HEK293 (cell line): ENCODE data around the gene ALOX15B.

Experiments used
- CTCF ChIA-PET: fragments of 350-600 bp; formaldehyde crosslinking; extraction: SDS; loops from one replicate; lab custom pipeline; 2021; ENCODE audit warnings: antibody characterized with exemption; lab: Yijun Ruan, JAX
- POLR2A ChIA-PET: fragments of 300-600 bp; formaldehyde crosslinking; extraction: SDS; loops from one replicate; lab custom pipeline; 2020; ENCODE audit warnings: antibody characterized with exemption, inconsistent platforms; lab: Yijun Ruan, JAX
- H3K27ac ChIP-seq: fragments of 200-500 bp; sonication (Bioruptor generic); 2 replicates; pipeline ENCODE4 v1.5.1; 2014; ENCODE audit warnings: low read depth, low read length, control low read depth, inconsistent platforms; ENCODE audit errors: extremely low read depth
- H3K36me3 ChIP-seq, 2 experiments: fragments of 200-500 bp in 1 of 2; sonication (Bioruptor generic) in 1 of 2; 1 replicate in 1 of 2; 2 replicates in 1 of 2; pipeline ENCODE4 v1.5.1; 2014 to 2017; ENCODE audit warnings: inconsistent platforms in 2 of 2, low read length in 2 of 2; ENCODE audit not compliant: control insufficient read depth in 2 of 2, insufficient read depth in 1 of 2
- H3K4me1 ChIP-seq: fragments of 200-500 bp; sonication (Bioruptor generic); 2 replicates; pipeline ENCODE4 v1.5.1; 2014; ENCODE audit warnings: mild to moderate bottlenecking, low read length, inconsistent platforms; ENCODE audit not compliant: control insufficient read depth, insufficient read depth
- H3K4me3 ChIP-seq: 2 replicates; pipeline ENCODE4 v1.5.1; 2011; ENCODE audit warnings: low read depth, mild to moderate bottlenecking, control low read depth, low read length, moderate library complexity
- H3K9me3 ChIP-seq: fragments of 200-500 bp; sonication (Bioruptor generic); 2 replicates; pipeline ENCODE4 v1.5.1; 2014; ENCODE audit warnings: low read depth, low read length, inconsistent platforms; ENCODE audit not compliant: control insufficient read depth, insufficient read depth
- BCL11B ChIP-seq: fragments of 450-650 bp; formaldehyde crosslinking; IDR thresholded peaks from 2 replicates; pipeline ENCODE4 v1.5.1; 2016; ENCODE audit warnings: low read depth, missing biosample characterization, missing genetic modification characterization
- ZBTB8A ChIP-seq: fragments of 450-650 bp; formaldehyde crosslinking; IDR thresholded peaks from 2 replicates; pipeline ENCODE4 v1.5.1; 2016; ENCODE audit warnings: missing biosample characterization, missing genetic modification characterization
- ZIC2 ChIP-seq: fragments of 450-650 bp; formaldehyde crosslinking; IDR thresholded peaks from 2 replicates; pipeline ENCODE4 v1.5.1; 2016; ENCODE audit warnings: missing biosample characterization, missing genetic modification characterization
- ZNF133 ChIP-seq: fragments of 450-650 bp; formaldehyde crosslinking; IDR thresholded peaks from 2 replicates; pipeline ENCODE4 v1.5.1; 2016; ENCODE audit warnings: missing biosample characterization, missing genetic modification characterization
- ZNF146 ChIP-seq: fragments of 450-650 bp; formaldehyde crosslinking; IDR thresholded peaks from 2 replicates; pipeline ENCODE4 v1.5.1; 2016; ENCODE audit warnings: missing biosample characterization, missing genetic modification characterization
- ZNF174 ChIP-seq: fragments of 450-650 bp; formaldehyde crosslinking; IDR thresholded peaks from 2 replicates; pipeline ENCODE4 v1.5.0; 2017; ENCODE audit warnings: missing biosample characterization, mild to moderate bottlenecking, missing genetic modification characterization
- ZNF2 ChIP-seq: fragments of 450-650 bp; formaldehyde crosslinking; IDR thresholded peaks from 2 replicates; pipeline ENCODE4 v1.5.1; 2016; ENCODE audit warnings: missing biosample characterization, missing genetic modification characterization
- ZNF223 ChIP-seq: fragments of 450-650 bp; formaldehyde crosslinking; IDR thresholded peaks from 2 replicates; pipeline ENCODE4 v1.5.1; 2016; ENCODE audit warnings: missing biosample characterization, missing genetic modification characterization
- ZNF335 ChIP-seq: fragments of 450-650 bp; formaldehyde crosslinking; conservative IDR thresholded peaks from 2 replicates; pipeline ENCODE4 v1.5.1; 2016; ENCODE audit warnings: missing biosample characterization, missing genetic modification characterization
- ZNF529 ChIP-seq: fragments of 450-650 bp; formaldehyde crosslinking; IDR thresholded peaks from 2 replicates; pipeline ENCODE4 v1.5.1; 2017; ENCODE audit warnings: missing genetic modification characterization, missing biosample characterization; ENCODE audit not compliant: insufficient replicate concordance
- ZNF585B ChIP-seq: fragments of 450-650 bp; formaldehyde crosslinking; IDR thresholded peaks from 2 replicates; pipeline ENCODE4 v1.5.1; 2016; ENCODE audit warnings: missing biosample characterization, missing genetic modification characterization
- ZNF621 ChIP-seq: fragments of 450-650 bp; formaldehyde crosslinking; IDR thresholded peaks from 2 replicates; pipeline ENCODE4 v1.5.1; 2017; ENCODE audit warnings: missing biosample characterization, missing genetic modification characterization
- ZNF623 ChIP-seq: fragments of 450-650 bp; formaldehyde crosslinking; IDR thresholded peaks from 2 replicates; pipeline ENCODE4 v1.5.1; 2016; ENCODE audit warnings: missing biosample characterization, missing genetic modification characterization
- ZNF629 ChIP-seq: fragments of 450-650 bp; formaldehyde crosslinking; IDR thresholded peaks from 2 replicates; pipeline ENCODE4 v1.5.1; 2017; ENCODE audit warnings: missing biosample characterization, missing genetic modification characterization
- ZNF654 ChIP-seq: fragments of 450-650 bp; formaldehyde crosslinking; IDR thresholded peaks from 2 replicates; pipeline ENCODE4 v1.5.1; 2016; ENCODE audit warnings: low read depth, missing biosample characterization, missing genetic modification characterization
- ZNF701 ChIP-seq: fragments of 450-650 bp; formaldehyde crosslinking; IDR thresholded peaks from 2 replicates; pipeline ENCODE4 v1.5.1; 2016; ENCODE audit warnings: missing biosample characterization, missing genetic modification characterization
- ZNF768 ChIP-seq: fragments of 450-650 bp; formaldehyde crosslinking; IDR thresholded peaks from 2 replicates; pipeline ENCODE4 v1.5.1; 2018; ENCODE audit warnings: missing biosample characterization, mild to moderate bottlenecking, missing genetic modification characterization
- ZNF776 ChIP-seq: fragments of 450-650 bp; formaldehyde crosslinking; IDR thresholded peaks from 2 replicates; pipeline ENCODE4 v1.5.0; 2017; ENCODE audit warnings: missing biosample characterization, missing genetic modification characterization, borderline replicate concordance
- TF ChIP-seq, protein P1 (sequence below): fragments of 450-650 bp; IDR thresholded peaks from 2 replicates; pipeline ENCODE4 v1.5.1; 2018; ENCODE audit warnings: missing biosample characterization, missing genetic modification characterization
- TF ChIP-seq, protein P2 (sequence below): fragments of 450-650 bp; formaldehyde crosslinking; IDR thresholded peaks from 2 replicates; pipeline ENCODE4 v1.5.1; 2016; ENCODE audit warnings: missing biosample characterization, missing genetic modification characterization, borderline replicate concordance
- TF ChIP-seq, protein P3 (sequence below): fragments of 450-650 bp; formaldehyde crosslinking; IDR thresholded peaks from 2 replicates; pipeline ENCODE4 v1.5.1; 2017; ENCODE audit warnings: missing biosample characterization, missing genetic modification characterization
- TF ChIP-seq, protein P4 (sequence below): fragments of 450-650 bp; formaldehyde crosslinking; IDR thresholded peaks from 2 replicates; pipeline ENCODE4 v1.5.1; 2016; ENCODE audit warnings: missing biosample characterization, missing genetic modification characterization
- TF ChIP-seq, protein P5 (sequence below): IDR thresholded peaks from 2 replicates; pipeline ENCODE4 v1.6.1; 2011; ENCODE audit warnings: mild to moderate bottlenecking, low read depth, low read length, borderline replicate concordance

ALOX15B gene

GRCh38 chr17:8068736-8069586 lies 30.1 kb downstream of the ALOX15B start:
- Histone ChIP-seq H3K4me3 (no peak overlapping the region), H3K9me3 (no peaks in the 10 kb centered on the region), H3K27ac (no peak overlapping the region)
- ChIA-PET POLR2A (interaction anchor here (0.5 to 0.9 kb wide), 3 partner anchors 19 to 455 kb away, joined by 4 to 7 read pairs (median 5); no protein-coding TSS in a partner anchor), CTCF (interaction anchor here (0.5 to 27.3 kb wide), 10 partner anchors 9 to 365 kb away, joined by 3 to 561 read pairs (median 4); partner anchors contain the start of genes ALOX12B and ALOXE3)
- no peak for TF ChIP-seq ZNF768 (tag by site-specific recombination)
- TF ChIP-seq, protein P1, sequence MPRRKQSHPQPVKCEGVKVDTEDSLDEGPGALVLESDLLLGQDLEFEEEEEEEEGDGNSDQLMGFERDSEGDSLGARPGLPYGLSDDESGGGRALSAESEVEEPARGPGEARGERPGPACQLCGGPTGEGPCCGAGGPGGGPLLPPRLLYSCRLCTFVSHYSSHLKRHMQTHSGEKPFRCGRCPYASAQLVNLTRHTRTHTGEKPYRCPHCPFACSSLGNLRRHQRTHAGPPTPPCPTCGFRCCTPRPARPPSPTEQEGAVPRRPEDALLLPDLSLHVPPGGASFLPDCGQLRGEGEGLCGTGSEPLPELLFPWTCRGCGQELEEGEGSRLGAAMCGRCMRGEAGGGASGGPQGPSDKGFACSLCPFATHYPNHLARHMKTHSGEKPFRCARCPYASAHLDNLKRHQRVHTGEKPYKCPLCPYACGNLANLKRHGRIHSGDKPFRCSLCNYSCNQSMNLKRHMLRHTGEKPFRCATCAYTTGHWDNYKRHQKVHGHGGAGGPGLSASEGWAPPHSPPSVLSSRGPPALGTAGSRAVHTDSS (tag by site-specific recombination) = no peak
- TF ChIP-seq, protein P2, sequence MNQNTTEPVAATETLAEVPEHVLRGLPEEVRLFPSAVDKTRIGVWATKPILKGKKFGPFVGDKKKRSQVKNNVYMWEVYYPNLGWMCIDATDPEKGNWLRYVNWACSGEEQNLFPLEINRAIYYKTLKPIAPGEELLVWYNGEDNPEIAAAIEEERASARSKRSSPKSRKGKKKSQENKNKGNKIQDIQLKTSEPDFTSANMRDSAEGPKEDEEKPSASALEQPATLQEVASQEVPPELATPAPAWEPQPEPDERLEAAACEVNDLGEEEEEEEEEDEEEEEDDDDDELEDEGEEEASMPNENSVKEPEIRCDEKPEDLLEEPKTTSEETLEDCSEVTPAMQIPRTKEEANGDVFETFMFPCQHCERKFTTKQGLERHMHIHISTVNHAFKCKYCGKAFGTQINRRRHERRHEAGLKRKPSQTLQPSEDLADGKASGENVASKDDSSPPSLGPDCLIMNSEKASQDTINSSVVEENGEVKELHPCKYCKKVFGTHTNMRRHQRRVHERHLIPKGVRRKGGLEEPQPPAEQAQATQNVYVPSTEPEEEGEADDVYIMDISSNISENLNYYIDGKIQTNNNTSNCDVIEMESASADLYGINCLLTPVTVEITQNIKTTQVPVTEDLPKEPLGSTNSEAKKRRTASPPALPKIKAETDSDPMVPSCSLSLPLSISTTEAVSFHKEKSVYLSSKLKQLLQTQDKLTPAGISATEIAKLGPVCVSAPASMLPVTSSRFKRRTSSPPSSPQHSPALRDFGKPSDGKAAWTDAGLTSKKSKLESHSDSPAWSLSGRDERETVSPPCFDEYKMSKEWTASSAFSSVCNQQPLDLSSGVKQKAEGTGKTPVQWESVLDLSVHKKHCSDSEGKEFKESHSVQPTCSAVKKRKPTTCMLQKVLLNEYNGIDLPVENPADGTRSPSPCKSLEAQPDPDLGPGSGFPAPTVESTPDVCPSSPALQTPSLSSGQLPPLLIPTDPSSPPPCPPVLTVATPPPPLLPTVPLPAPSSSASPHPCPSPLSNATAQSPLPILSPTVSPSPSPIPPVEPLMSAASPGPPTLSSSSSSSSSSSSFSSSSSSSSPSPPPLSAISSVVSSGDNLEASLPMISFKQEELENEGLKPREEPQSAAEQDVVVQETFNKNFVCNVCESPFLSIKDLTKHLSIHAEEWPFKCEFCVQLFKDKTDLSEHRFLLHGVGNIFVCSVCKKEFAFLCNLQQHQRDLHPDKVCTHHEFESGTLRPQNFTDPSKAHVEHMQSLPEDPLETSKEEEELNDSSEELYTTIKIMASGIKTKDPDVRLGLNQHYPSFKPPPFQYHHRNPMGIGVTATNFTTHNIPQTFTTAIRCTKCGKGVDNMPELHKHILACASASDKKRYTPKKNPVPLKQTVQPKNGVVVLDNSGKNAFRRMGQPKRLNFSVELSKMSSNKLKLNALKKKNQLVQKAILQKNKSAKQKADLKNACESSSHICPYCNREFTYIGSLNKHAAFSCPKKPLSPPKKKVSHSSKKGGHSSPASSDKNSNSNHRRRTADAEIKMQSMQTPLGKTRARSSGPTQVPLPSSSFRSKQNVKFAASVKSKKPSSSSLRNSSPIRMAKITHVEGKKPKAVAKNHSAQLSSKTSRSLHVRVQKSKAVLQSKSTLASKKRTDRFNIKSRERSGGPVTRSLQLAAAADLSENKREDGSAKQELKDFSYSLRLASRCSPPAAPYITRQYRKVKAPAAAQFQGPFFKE (tag by site-specific recombination) = no peak
- no peak for TF ChIP-seq ZNF2
- TF ChIP-seq ZNF629 = no peak
- TF ChIP-seq ZNF335 = no peak
- no peak for TF ChIP-seq ZNF146 (tag by site-specific recombination)
- no peak for TF ChIP-seq ZNF621 (tag by site-specific recombination)
- no peak for TF ChIP-seq ZIC2
- TF ChIP-seq, all 188 proteins: peak for 0
- H3K36me3 ChIP-seq = no peaks in the 10 kb centered on the region
- no peaks in the 10 kb centered on the region for H3K4me1 ChIP-seq

GRCh38 chr17:8069587-8069860 lies 30.7 kb downstream of the ALOX15B start:
- POLR2A ChIA-PET = interaction anchor here (0.5 to 0.9 kb wide), 3 partner anchors 19 to 456 kb away, joined by 4 to 7 read pairs (median 5); no protein-coding TSS in a partner anchor
- H3K27ac ChIP-seq = no peak overlapping the region
- CTCF ChIA-PET = interaction anchor here (0.5 to 27.3 kb wide), 9 partner anchors 10 to 364 kb away, joined by 3 to 561 read pairs (median 4); partner anchors contain the start of gene ALOX12B
- H3K4me1 ChIP-seq = no peaks in the 10 kb centered on the region
- no peaks in the 10 kb centered on the region for H3K36me3 ChIP-seq
- H3K4me3 ChIP-seq = no peak overlapping the region
- no peaks in the 10 kb centered on the region for H3K9me3 ChIP-seq
- TF ChIP-seq ZNF223 (tag by site-specific recombination) (no peak), ZNF776 (tag by site-specific recombination) (no peak), ZNF174 (no peak), ZNF133 (no peak), ZNF529 (tag by site-specific recombination) (no peak), BCL11B (tag by site-specific recombination) (no peak), ZNF585B (no peak), ZBTB8A (tag by site-specific recombination) (no peak), ZNF701 (tag by site-specific recombination) (no peak), ZNF623 (tag by site-specific recombination) (no peak), ZNF654 (tag by site-specific recombination) (no peak)
- TF ChIP-seq, protein P3, sequence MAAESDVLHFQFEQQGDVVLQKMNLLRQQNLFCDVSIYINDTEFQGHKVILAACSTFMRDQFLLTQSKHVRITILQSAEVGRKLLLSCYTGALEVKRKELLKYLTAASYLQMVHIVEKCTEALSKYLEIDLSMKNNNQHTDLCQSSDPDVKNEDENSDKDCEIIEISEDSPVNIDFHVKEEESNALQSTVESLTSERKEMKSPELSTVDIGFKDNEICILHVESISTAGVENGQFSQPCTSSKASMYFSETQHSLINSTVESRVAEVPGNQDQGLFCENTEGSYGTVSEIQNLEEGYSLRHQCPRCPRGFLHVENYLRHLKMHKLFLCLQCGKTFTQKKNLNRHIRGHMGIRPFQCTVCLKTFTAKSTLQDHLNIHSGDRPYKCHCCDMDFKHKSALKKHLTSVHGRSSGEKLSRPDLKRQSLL (tag by site-specific recombination) = no peak
- TF ChIP-seq, protein P4, sequence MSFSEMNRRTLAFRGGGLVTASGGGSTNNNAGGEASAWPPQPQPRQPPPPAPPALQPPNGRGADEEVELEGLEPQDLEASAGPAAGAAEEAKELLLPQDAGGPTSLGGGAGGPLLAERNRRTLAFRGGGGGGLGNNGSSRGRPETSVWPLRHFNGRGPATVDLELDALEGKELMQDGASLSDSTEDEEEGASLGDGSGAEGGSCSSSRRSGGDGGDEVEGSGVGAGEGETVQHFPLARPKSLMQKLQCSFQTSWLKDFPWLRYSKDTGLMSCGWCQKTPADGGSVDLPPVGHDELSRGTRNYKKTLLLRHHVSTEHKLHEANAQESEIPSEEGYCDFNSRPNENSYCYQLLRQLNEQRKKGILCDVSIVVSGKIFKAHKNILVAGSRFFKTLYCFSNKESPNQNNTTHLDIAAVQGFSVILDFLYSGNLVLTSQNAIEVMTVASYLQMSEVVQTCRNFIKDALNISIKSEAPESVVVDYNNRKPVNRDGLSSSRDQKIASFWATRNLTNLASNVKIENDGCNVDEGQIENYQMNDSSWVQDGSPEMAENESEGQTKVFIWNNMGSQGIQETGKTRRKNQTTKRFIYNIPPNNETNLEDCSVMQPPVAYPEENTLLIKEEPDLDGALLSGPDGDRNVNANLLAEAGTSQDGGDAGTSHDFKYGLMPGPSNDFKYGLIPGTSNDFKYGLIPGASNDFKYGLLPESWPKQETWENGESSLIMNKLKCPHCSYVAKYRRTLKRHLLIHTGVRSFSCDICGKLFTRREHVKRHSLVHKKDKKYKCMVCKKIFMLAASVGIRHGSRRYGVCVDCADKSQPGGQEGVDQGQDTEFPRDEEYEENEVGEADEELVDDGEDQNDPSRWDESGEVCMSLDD = no peak
- TF ChIP-seq, protein P5, sequence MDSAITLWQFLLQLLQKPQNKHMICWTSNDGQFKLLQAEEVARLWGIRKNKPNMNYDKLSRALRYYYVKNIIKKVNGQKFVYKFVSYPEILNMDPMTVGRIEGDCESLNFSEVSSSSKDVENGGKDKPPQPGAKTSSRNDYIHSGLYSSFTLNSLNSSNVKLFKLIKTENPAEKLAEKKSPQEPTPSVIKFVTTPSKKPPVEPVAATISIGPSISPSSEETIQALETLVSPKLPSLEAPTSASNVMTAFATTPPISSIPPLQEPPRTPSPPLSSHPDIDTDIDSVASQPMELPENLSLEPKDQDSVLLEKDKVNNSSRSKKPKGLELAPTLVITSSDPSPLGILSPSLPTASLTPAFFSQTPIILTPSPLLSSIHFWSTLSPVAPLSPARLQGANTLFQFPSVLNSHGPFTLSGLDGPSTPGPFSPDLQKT = no peak
